Hepatocyte (in vitro differentiated cells): Measurements from ENCODE around the gene PXDN. TPM values are rescaled to one million over a fixed set of nuclear protein-coding genes. Genes with fewer than 3 reads are reported as not detected.

Source experiments
- DNase-seq: peaks from one replicate; pipeline ENCODE4 v3.0.0-alpha.2; 2016; ENCODE audit warnings: low spot score
- H2AFZ ChIP-seq: fragments of 200-600 bp; sonication (generic); 2 replicates; pipeline ENCODE4 v1.6.0; 2016; ENCODE audit warnings: antibody characterized with exemption, mild to moderate bottlenecking
- H3K27ac ChIP-seq: fragments of 200-600 bp; sonication (generic); 2 replicates; pipeline ENCODE4 v1.5.1; 2016; ENCODE audit warnings: mild to moderate bottlenecking
- H3K27me3 ChIP-seq: fragments of 200-600 bp; sonication (generic); 2 replicates; pipeline ENCODE4 v1.6.1; 2016
- H3K36me3 ChIP-seq: fragments of 200-600 bp; sonication (generic); replicated peaks from 2 replicates; pipeline ENCODE4 v1.5.1; 2016; ENCODE audit warnings: low read depth; ENCODE audit not compliant: insufficient read depth
- H3K4me1 ChIP-seq: fragments of 200-600 bp; sonication (generic); 2 replicates; pipeline ENCODE4 v1.5.1; 2016; ENCODE audit warnings: mild to moderate bottlenecking, moderate library complexity; ENCODE audit not compliant: insufficient read depth
- H3K4me2 ChIP-seq: fragments of 200-600 bp; sonication (generic); 2 replicates; pipeline ENCODE4 v1.6.0; 2016
- H3K4me3 ChIP-seq: fragments of 200-600 bp; sonication (generic); 2 replicates; pipeline ENCODE4 v1.5.1; 2016; ENCODE audit warnings: mild to moderate bottlenecking
- H3K79me2 ChIP-seq: fragments of 200-600 bp; sonication (generic); 2 replicates; pipeline ENCODE4 v1.6.0; 2017; ENCODE audit warnings: mild to moderate bottlenecking
- H3K9me2 ChIP-seq: fragments of 200-600 bp; sonication (generic); replicated peaks from 2 replicates; pipeline ENCODE4 v1.6.0; 2017; ENCODE audit warnings: mild to moderate bottlenecking; ENCODE audit not compliant: insufficient read depth
- H3K9me3 ChIP-seq: fragments of 200-600 bp; sonication (generic); 2 replicates; pipeline ENCODE4 v1.5.1; 2016; ENCODE audit warnings: low read depth, mild to moderate bottlenecking
- H4K20me1 ChIP-seq: fragments of 200-600 bp; sonication (generic); 2 replicates; pipeline ENCODE4 v1.6.0; 2016; ENCODE audit warnings: mild to moderate bottlenecking; ENCODE audit not compliant: insufficient read depth, poor library complexity, severe bottlenecking
- EZH2 ChIP-seq: fragments of 200-600 bp; sonication (generic); IDR thresholded peaks from 2 replicates; pipeline ENCODE4 v1.6.1; 2016; ENCODE audit warnings: antibody characterized with exemption, mild to moderate bottlenecking, borderline replicate concordance
- EZH2phosphoT487 ChIP-seq: fragments of 200-600 bp; sonication (generic); IDR thresholded peaks from one replicate; pipeline ENCODE4 v1.6.1; 2018; ENCODE audit warnings: antibody characterized with exemption, mild to moderate bottlenecking, low read depth, moderate library complexity; ENCODE audit not compliant: unreplicated experiment, severe bottlenecking
- WGBS: methylation state at CpG from one replicate; pipeline ENCODE4 v1.1.6; 2016; ENCODE audit warnings: low lambda C conversion rate; ENCODE audit errors: missing lambda C conversion rate; 5-methylcytosine and 5-hydroxymethylcytosine counted together
- polyA plus RNA-seq: library from polyadenylated mRNA; unstranded; fragments of >200 nt; fragmentation: Nextera tagmentation; extraction: Ambion mirVana; gene quantifications from 2 replicates; pipeline ENCODE4 v1.2.1, GENCODE V29; 2016
- total RNA-seq: library from RNA; depleted of rRNA; stranded (reverse); fragments of >200 nt; gene quantifications from 2 replicates; pipeline ENCODE4 v1.2.3, GENCODE V29; 2014
- TF ChIP-seq, protein P1 (sequence below): fragments of 200-600 bp; sonication (generic); IDR thresholded peaks from 2 replicates; pipeline ENCODE4 v1.5.1; 2016; ENCODE audit warnings: antibody characterized with exemption, mild to moderate bottlenecking; ENCODE audit not compliant: poor library complexity

The PXDN gene
- total and polyA plus RNA-seq, 2 experiments from 2014 or later = 107 to 118 TPM

DNA sequence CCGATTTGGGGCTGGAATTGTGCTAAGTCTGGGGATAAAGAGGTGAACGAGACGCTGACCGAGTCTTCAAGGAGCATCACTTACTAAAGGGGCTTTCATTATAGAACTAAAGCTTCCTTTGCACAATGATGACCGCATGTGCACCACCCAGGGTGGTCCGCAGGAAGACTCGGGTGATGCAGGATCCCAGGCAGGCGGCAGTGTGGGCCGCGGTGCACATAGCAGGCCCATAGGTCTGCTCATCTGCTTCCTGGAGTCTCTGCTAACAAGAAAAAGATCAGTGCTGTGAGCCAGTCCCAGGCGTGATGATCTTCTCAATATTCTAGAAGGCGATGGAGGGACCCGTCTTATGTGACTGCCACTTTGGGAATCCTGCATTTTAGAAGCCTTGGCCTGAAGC is 122.8 kb downstream of the PXDN start:
- Histone ChIP-seq H3K9me3 (no peaks in the 10 kb centered on the region), H3K36me3 (no peaks in the 10 kb centered on the region), H2AFZ (no peak overlapping the region), H3K4me1 (peaks cover 20% of the 10 kb centered on the region), H3K4me3 (no peak overlapping the region), H3K9me2 (no peaks in the 10 kb centered on the region), H4K20me1 (no peaks in the 10 kb centered on the region), H3K27ac (no peak overlapping the region), H3K4me2 (no peak overlapping the region), H3K27me3 (no peaks in the 10 kb centered on the region), H3K79me2 (no peaks in the 10 kb centered on the region)
- 93% methylated on average over 13 of the region's 13 CpGs for WGBS
- DNase-seq = no peak
- TF ChIP-seq EZH2 = no peak
- no peak for TF ChIP-seq EZH2phosphoT487
- TF ChIP-seq, protein P1, sequence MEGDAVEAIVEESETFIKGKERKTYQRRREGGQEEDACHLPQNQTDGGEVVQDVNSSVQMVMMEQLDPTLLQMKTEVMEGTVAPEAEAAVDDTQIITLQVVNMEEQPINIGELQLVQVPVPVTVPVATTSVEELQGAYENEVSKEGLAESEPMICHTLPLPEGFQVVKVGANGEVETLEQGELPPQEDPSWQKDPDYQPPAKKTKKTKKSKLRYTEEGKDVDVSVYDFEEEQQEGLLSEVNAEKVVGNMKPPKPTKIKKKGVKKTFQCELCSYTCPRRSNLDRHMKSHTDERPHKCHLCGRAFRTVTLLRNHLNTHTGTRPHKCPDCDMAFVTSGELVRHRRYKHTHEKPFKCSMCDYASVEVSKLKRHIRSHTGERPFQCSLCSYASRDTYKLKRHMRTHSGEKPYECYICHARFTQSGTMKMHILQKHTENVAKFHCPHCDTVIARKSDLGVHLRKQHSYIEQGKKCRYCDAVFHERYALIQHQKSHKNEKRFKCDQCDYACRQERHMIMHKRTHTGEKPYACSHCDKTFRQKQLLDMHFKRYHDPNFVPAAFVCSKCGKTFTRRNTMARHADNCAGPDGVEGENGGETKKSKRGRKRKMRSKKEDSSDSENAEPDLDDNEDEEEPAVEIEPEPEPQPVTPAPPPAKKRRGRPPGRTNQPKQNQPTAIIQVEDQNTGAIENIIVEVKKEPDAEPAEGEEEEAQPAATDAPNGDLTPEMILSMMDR = no peak

DNA sequence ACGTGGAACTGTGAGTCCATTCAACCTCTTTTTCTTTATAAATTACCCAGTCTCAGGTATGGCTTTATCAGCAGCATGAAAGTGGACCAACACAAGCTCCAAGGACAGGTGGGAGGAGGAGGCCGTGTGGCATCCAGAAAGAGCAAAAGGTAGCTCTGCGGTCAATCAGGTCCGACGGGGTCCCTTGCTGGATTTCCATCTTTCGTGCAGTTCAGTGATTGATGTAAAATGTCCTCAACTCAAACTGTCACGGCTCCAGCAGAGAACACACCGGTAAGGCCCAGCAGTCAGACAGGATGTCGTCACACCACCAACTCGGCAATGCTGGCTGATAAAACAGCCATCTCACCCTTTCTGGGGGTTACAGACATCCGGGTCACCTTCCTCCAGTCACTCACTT is 123.3 kb downstream of the PXDN start:
- Histone ChIP-seq H3K36me3 (no peaks in the 10 kb centered on the region), H3K4me2 (no peak overlapping the region), H3K27me3 (no peaks in the 10 kb centered on the region), H3K4me1 (peaks cover 17% of the 10 kb centered on the region), H3K9me2 (no peaks in the 10 kb centered on the region), H3K79me2 (no peaks in the 10 kb centered on the region), H3K27ac (no peak overlapping the region), H3K9me3 (no peaks in the 10 kb centered on the region), H3K4me3 (no peak overlapping the region), H2AFZ (no peak overlapping the region), H4K20me1 (no peaks in the 10 kb centered on the region)
- 91% methylated on average over 11 of the region's 11 CpGs for WGBS
- TF ChIP-seq EZH2 = no peak
- no peak for TF ChIP-seq EZH2phosphoT487
- TF ChIP-seq, protein P1 = no peak
- DNase-seq = no peak

DNA sequence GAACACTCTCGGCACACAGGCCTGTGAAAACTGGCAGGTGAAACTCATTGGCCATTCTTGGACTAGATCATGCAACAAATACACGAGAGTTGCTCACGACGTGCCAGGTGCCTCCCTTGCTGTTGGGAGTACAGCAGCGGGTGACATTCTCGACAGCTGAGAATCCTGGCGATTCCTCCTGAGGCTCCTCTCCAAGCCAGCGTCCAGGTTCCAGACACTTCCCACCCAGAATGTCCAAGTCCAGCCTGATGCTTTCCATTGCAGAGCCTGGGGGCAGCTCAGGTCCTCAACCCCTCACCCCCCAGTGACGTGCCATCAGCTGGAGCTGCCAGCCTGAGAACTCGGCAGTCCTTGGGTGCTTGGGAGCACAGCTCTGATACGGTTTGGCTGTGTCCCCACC is 124.2 kb downstream of the PXDN start:
- H3K9me3 ChIP-seq = no peaks in the 10 kb centered on the region
- H3K27ac ChIP-seq = no peak overlapping the region
- H3K4me2 ChIP-seq = no peak overlapping the region
- no peak overlapping the region for H2AFZ ChIP-seq
- DNase-seq = no peak
- no peak for TF ChIP-seq EZH2
- TF ChIP-seq EZH2phosphoT487 = no peak
- TF ChIP-seq, protein P1 = no peak
- peaks cover 8% of the 10 kb centered on the region for H3K4me1 ChIP-seq
- H3K27me3 ChIP-seq = no peaks in the 10 kb centered on the region
- no peaks in the 10 kb centered on the region for H3K79me2 ChIP-seq
- 96% methylated on average over 11 of the region's 11 CpGs for WGBS
- no peak overlapping the region for H3K4me3 ChIP-seq
- no peaks in the 10 kb centered on the region for H3K9me2 ChIP-seq
- no peaks in the 10 kb centered on the region for H4K20me1 ChIP-seq
- H3K36me3 ChIP-seq = no peaks in the 10 kb centered on the region

DNA sequence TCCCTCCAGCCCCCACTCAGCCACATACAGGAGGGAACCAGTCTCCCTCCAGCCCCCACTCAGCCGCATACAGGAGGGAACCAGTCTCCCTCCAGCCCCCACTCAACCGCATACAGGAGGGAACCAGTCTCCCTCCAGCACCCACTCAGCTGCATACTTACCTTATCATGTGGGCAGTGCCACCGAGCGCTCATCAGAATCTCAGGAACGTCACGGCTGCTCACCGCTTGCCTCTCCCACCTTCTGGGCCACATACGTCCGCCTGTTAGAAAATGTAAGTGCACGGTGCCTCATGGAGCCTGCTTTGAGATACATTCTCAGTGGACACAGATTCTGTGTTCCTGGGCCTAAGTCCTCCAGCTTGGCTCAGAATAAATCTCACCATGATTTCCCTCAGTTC is 124.8 kb downstream of the PXDN start:
- WGBS = 68% methylated on average over 10 of the region's 10 CpGs
- Histone ChIP-seq H3K9me3 (no peaks in the 10 kb centered on the region), H4K20me1 (no peaks in the 10 kb centered on the region), H2AFZ (no peak overlapping the region), H3K27ac (no peak overlapping the region), H3K4me1 (peaks cover 6% of the 10 kb centered on the region), H3K9me2 (no peaks in the 10 kb centered on the region), H3K4me3 (no peak overlapping the region), H3K36me3 (no peaks in the 10 kb centered on the region), H3K79me2 (no peaks in the 10 kb centered on the region), H3K4me2 (no peak overlapping the region), H3K27me3 (no peaks in the 10 kb centered on the region)
- no peak for DNase-seq
- TF ChIP-seq, protein P1 = no peak
- TF ChIP-seq EZH2 = no peak
- no peak for TF ChIP-seq EZH2phosphoT487
